NCI-H1092 (cell line): ENCODE measurements around the gene CPNE9.

Experiments used
- DNase-seq: peaks from one replicate; lab custom pipeline; 2025; lab: John Stamatoyannopoulos, UW

The CPNE9 gene

GRCh38 chr3:9703736-9704346 lies at the start of gene CPNE9:
TSS of gene CPNE9 (plus strand) at chr3:9703833. CDS start at chr3:9703997, 164 bp downstream.
- no peak for DNase-seq

GRCh38 chr3:9659849-9660248 lies 43.8 kb upstream of the CPNE9 start:
- no peak for DNase-seq

- no peak for DNase-seq
Measured at GRCh38 chr3:9660972-9661371, 42.7 kb upstream of the CPNE9 start.

- no peak for DNase-seq
Measured at GRCh38 chr3:9664119-9664751, 39.4 kb upstream of the CPNE9 start.

GRCh38 chr3:9666704-9667445 lies 36.8 kb upstream of the CPNE9 start:
- DNase-seq, result no peak

- DNase-seq, result no peak
Measured at GRCh38 chr3:9669277-9669676, 34.4 kb upstream of the CPNE9 start.

GRCh38 chr3:9669720-9670432 lies 33.8 kb upstream of the CPNE9 start:
- no peak for DNase-seq

- no peak for DNase-seq
Measured at GRCh38 chr3:9673082-9673481, 30.6 kb upstream of the CPNE9 start.

- DNase-seq, result no peak
Measured at GRCh38 chr3:9673752-9674151, 29.9 kb upstream of the CPNE9 start.

- no peak for DNase-seq
Measured at GRCh38 chr3:9675736-9676290, 27.8 kb upstream of the CPNE9 start.

GRCh38 chr3:9676785-9677184 lies 26.8 kb upstream of the CPNE9 start:
- no peak for DNase-seq

- no peak for DNase-seq
Measured at GRCh38 chr3:9678493-9678892, 25.1 kb upstream of the CPNE9 start.

- no peak for DNase-seq
Measured at GRCh38 chr3:9679476-9680080, 24.1 kb upstream of the CPNE9 start.

GRCh38 chr3:9681011-9681722 lies 22.5 kb upstream of the CPNE9 start:
- no peak for DNase-seq

GRCh38 chr3:9681723-9682081 lies 21.9 kb upstream of the CPNE9 start:
- DNase-seq, result no peak

GRCh38 chr3:9682096-9682495 lies 21.5 kb upstream of the CPNE9 start:
- DNase-seq, result no peak

- DNase-seq, result no peak
Measured at GRCh38 chr3:9683426-9683825, 20.2 kb upstream of the CPNE9 start.

GRCh38 chr3:9685216-9686049 lies 18.2 kb upstream of the CPNE9 start:
- no peak for DNase-seq

- DNase-seq, result no peak
Measured at GRCh38 chr3:9686050-9686550, 17.5 kb upstream of the CPNE9 start.

GRCh38 chr3:9686703-9687102 lies 16.9 kb upstream of the CPNE9 start:
- DNase-seq, result no peak
